K562 (cell line): ENCODE measurements around the gene PLK5. TPM values are rescaled to one million over a fixed set of nuclear protein-coding genes. Genes with fewer than 3 reads are reported as not detected.
A peak's percentile ranks its signal among the peaks of the same experiment; 100 is the strongest.

Experiments
- C11orf30 ChIP-seq: fragments of 450-650 bp; IDR thresholded peaks from 2 replicates; pipeline ENCODE4 v1.6.1; 2016; ENCODE audit warnings: low read depth, mild to moderate bottlenecking
- CHD7 ChIP-seq: fragments of 200-600 bp; sonication (generic); IDR thresholded peaks from one replicate; pipeline ENCODE4 v1.6.1; 2012; ENCODE audit warnings: mild to moderate bottlenecking, low read depth, low read length, inconsistent platforms
- ZKSCAN1 ChIP-seq: fragments of 150-350 bp; IDR thresholded peaks from 2 replicates; pipeline ENCODE4 v1.6.1; 2016; ENCODE audit warnings: low read depth, low read length
- polyA plus RNA-seq, 8 experiments: library from polyadenylated mRNA; depleted of rRNA in 4 of 8; stranded (reverse) in 5 of 8; unstranded in 3 of 8; fragments of >200 nt; fragmentation: Nextera tagmentation in 2 of 8; fragmentation: Illumina TruSeq in 1 of 8; extraction: Ambion mirVana in 2 of 8; extraction: Trizol in 1 of 8; gene quantifications; 2 replicates each; pipeline versions ENCODE4 v1.2.1 to v1.2.3, GENCODE V29; 2011 to 2014; ENCODE audit warnings: inconsistent platforms in 1 of 8, missing spikeins in 1 of 8
- total RNA-seq, 7 experiments: library from RNA; depleted of rRNA in 6 of 7; stranded (reverse); fragments of >200 nt in 6 of 7; fragmentation: Illumina TruSeq in 2 of 7; extraction: Trizol in 2 of 7; gene quantifications; 2 replicates each; pipeline versions ENCODE4 v1.2.1 to v1.2.3, GENCODE V29; 2011 to 2021; ENCODE audit warnings: low replicate concordance in 1 of 7

The PLK5 gene
- total and polyA plus RNA-seq, 9 of the 15 experiments (the other 6 are each of a cell fraction or from before 2014, with no cell fraction given), result 0.04 to 0.23 (median 0.11) TPM; not detected in 5

GRCh38 chr19:1531587-1531986, 7.7 kb downstream of the PLK5 start (continued):
- peak; percentile 88 for TF ChIP-seq CHD7
- no peak for TF ChIP-seq C11orf30
- peak; percentile 34; the same call in 1 of the 2 replicates for TF ChIP-seq ZKSCAN1
